ENCODE results near the gene CEACAM16.

GRCh38 chr19:44660081-44660480, 38.9 kb upstream of the CEACAM16 start:
- TF ChIP-seq POLR2A (IDR thresholded peaks at IDR 0.05): no peak
- no peak for TF ChIP-seq CTCF (IDR thresholded peaks at IDR 0.05)

All from upper lobe of left lung (tissue), 4 donors.